ENCODE results near the gene TLE1.

The TLE1 gene

GRCh38 chr9:81548911-81549310 is 140.4 kb downstream of the TLE1 start:
- Histone ChIP-seq H3K9me3 (ENCODE audit: control insufficient read depth, insufficient read depth, low read length) (no peaks in the 10 kb centered on the region), H3K9ac (ENCODE audit: low read depth, low read length) (no peak overlapping the region), H3K36me3 (ENCODE audit: insufficient read depth, low read length) (no peaks in the 10 kb centered on the region), H3K4me1 (ENCODE audit: insufficient read depth, low read length) (peaks cover 23% of the 10 kb centered on the region)

DNA sequence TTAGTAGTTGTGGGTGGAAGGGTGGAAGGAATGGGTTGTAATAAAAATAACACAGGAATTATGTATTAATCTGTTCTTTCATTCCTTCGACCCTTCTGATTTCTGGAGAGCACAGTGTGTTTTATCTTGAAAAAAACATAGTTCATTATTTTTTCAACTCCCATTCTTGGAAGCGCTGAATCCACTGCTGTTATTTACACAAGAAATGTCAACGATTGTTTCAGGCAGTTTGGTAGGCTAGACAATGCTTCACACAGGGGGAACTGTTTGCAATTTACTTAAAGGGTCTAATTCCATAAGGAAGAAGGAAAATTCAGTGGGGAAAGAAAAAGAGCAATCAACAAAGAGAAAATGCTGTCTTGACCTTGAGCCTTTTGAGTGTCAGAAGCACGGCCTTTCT is 142.9 kb downstream of the TLE1 start:
- Histone ChIP-seq H3K9me3 (ENCODE audit: control insufficient read depth, insufficient read depth, low read length) (no peaks in the 10 kb centered on the region), H3K4me1 (ENCODE audit: insufficient read depth, low read length) (peaks cover 23% of the 10 kb centered on the region), H3K36me3 (ENCODE audit: insufficient read depth, low read length) (no peaks in the 10 kb centered on the region), H3K9ac (ENCODE audit: low read depth, low read length) (no peak overlapping the region)

DNA sequence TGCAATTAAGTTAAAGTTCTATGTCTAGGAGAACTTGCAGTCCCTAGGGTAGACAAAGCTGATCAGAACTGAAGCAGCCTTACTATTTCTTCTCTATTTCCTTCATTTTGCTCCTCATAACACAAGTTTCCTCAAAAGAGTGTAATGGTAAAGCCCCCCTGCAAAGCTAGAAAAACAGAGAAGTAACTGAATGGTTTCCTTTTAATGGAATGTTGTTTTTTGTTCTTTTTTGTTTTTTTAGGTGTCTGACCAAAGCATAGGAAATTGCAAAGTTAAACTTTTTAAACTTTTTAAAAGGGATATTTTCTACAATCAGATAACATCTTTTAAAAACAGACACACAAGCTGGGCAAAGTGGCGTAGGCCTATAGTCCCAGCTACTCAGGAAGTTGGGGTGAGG is 145.7 kb downstream of the TLE1 start:
- no peaks in the 10 kb centered on the region for H3K36me3 ChIP-seq (ENCODE audit: insufficient read depth, low read length)
- no peak overlapping the region for H3K9ac ChIP-seq (ENCODE audit: low read depth, low read length)
- H3K9me3 ChIP-seq (ENCODE audit: control insufficient read depth, insufficient read depth, low read length) = no peaks in the 10 kb centered on the region
- H3K4me1 ChIP-seq (ENCODE audit: insufficient read depth, low read length) = peaks cover 11% of the 10 kb centered on the region

DNA sequence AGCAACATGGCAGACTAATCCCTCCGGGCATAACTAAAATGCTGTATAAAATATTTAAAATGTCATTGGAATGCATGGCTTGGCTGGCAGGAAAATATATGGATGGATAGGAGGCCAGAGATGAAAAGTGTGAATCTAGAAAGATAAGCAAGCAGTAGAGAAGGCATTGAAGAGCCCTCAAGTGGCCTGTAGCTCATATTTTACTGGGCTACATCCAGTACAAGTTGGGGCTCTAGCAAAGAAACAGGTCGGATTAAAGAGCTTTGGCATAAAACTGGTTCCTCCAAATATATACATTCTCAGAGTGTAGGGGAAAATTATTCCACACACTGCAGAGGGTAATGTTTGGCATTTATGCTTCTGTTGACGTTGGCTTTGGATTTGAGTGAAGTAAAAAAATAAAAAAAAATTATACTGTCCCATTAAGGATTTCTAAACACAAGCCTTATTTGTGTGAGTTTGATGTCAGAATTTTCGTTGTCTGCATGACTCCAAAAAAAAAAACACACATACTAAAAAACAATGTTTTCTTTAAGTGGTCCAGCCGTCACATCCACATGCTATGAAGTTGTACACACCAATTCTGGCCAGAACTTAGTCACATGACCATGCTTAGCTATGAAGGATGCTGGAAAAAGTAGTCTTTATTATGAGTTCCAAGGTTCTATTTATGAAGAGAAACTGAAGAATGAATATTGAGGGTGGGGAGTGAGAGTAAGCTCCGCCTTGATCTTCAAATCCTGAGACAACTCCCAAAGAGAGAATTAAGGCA is 147.0 kb downstream of the TLE1 start:
- Histone ChIP-seq H3K36me3 (ENCODE audit: insufficient read depth, low read length) (no peaks in the 10 kb centered on the region), H3K4me1 (ENCODE audit: insufficient read depth, low read length) (peaks cover 11% of the 10 kb centered on the region), H3K9me3 (ENCODE audit: control insufficient read depth, insufficient read depth, low read length) (no peaks in the 10 kb centered on the region), H3K9ac (ENCODE audit: low read depth, low read length) (no peak overlapping the region)

- no peaks in the 10 kb centered on the region for H3K9me3 ChIP-seq (ENCODE audit: control insufficient read depth, insufficient read depth, low read length)
- H3K36me3 ChIP-seq (ENCODE audit: insufficient read depth, low read length) = no peaks in the 10 kb centered on the region
- H3K9ac ChIP-seq (ENCODE audit: low read depth, low read length) = no peak overlapping the region
- H3K4me1 ChIP-seq (ENCODE audit: insufficient read depth, low read length) = no peaks in the 10 kb centered on the region
Observed at GRCh38 chr9:81540142-81540710, 149.1 kb downstream of the TLE1 start.

GRCh38 chr9:81539317-81539716 is 150.0 kb downstream of the TLE1 start:
- Histone ChIP-seq H3K36me3 (ENCODE audit: insufficient read depth, low read length) (no peaks in the 10 kb centered on the region), H3K9ac (ENCODE audit: low read depth, low read length) (no peak overlapping the region), H3K9me3 (ENCODE audit: control insufficient read depth, insufficient read depth, low read length) (no peaks in the 10 kb centered on the region), H3K4me1 (ENCODE audit: insufficient read depth, low read length) (0 out of 2 replicates have a peak, but pooled peaks cover 4% of the 10 kb centered on the region)

DNA sequence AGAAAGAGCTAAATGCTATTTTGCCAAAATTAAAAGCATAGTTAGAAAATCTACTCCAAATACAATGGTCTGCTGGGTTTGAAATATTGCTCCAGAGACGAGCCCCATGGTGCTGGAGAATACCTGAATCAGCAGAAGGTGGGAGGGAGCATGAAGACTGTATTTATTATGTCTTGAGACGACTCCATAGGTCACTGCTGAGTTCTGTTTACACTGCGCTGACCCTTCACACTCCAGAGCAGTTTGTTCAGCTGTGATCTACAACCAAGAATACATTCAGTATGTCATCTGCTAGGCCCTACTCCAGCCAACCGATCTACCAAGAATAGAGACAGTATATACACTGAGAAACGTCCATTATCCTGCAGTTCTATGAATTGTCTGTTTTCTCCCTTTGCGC is 150.5 kb downstream of the TLE1 start:
- no peaks in the 10 kb centered on the region for H3K9me3 ChIP-seq (ENCODE audit: control insufficient read depth, insufficient read depth, low read length)
- H3K36me3 ChIP-seq (ENCODE audit: insufficient read depth, low read length) = no peaks in the 10 kb centered on the region
- H3K9ac ChIP-seq (ENCODE audit: low read depth, low read length) = no peak overlapping the region
- peaks cover 8% of the 10 kb centered on the region for H3K4me1 ChIP-seq (ENCODE audit: insufficient read depth, low read length)

DNA sequence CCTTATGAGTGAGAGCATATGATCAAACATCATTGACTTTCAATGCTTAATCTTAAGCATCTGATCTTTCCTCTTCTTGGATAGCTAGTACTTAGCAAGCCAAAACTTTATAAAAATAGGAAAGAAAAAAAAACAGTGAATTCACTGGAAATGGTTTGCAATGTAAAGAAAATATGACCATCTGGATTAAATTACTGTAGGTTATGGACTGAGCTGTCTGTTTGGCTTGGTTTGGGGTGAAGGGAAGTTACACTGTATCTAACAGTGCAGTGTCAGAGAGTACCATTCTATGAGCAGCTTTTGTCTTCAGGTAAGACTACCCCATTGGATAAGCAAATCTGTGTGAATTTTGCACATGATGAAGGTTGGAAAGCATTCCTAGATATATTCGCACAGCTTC is 151.4 kb downstream of the TLE1 start:
- no peak overlapping the region for H3K9ac ChIP-seq (ENCODE audit: low read depth, low read length)
- H3K4me1 ChIP-seq (ENCODE audit: insufficient read depth, low read length) = peaks cover 13% of the 10 kb centered on the region
- no peaks in the 10 kb centered on the region for H3K9me3 ChIP-seq (ENCODE audit: control insufficient read depth, insufficient read depth, low read length)
- no peaks in the 10 kb centered on the region for H3K36me3 ChIP-seq (ENCODE audit: insufficient read depth, low read length)

DNA sequence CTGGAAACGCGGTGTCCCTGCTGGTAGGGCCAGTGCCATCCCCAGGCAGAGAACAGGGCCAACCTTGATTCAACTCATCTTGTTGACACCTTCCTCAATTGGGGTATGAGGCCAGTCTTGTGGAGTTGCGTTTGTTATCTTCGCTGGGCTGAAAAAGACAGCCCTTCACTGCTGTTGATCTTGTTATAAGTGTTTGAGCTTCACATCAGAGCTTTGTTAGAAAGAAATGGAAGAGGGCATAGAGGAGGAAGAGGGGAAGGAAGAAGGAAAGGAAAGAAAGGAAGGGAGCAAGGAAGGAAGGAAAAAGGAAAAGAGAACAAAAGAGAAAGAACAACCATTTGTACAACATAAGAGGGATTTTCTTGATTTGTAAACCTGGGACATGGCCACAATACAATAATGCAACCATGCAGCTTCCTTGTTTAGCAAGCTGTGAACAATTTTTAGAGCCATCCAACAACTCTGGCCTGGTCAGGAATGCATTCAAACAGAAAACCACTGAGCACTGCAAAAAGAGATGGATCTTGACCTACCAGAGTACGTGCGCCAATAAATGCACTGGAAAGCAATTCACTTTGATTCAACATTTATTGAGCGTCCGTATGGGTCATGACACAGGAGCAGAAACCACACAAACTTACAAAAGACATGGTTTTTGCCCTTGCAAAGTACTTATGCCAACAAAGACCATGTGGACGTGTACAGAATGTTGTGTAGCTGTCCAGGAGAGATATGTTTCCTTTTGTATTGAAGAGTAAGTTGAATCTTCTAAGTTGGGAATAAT is 152.9 kb downstream of the TLE1 start:
- Histone ChIP-seq H3K36me3 (ENCODE audit: insufficient read depth, low read length) (no peaks in the 10 kb centered on the region), H3K9me3 (ENCODE audit: control insufficient read depth, insufficient read depth, low read length) (no peaks in the 10 kb centered on the region), H3K9ac (ENCODE audit: low read depth, low read length) (no peak overlapping the region), H3K4me1 (ENCODE audit: insufficient read depth, low read length) (peaks cover 13% of the 10 kb centered on the region)

DNA sequence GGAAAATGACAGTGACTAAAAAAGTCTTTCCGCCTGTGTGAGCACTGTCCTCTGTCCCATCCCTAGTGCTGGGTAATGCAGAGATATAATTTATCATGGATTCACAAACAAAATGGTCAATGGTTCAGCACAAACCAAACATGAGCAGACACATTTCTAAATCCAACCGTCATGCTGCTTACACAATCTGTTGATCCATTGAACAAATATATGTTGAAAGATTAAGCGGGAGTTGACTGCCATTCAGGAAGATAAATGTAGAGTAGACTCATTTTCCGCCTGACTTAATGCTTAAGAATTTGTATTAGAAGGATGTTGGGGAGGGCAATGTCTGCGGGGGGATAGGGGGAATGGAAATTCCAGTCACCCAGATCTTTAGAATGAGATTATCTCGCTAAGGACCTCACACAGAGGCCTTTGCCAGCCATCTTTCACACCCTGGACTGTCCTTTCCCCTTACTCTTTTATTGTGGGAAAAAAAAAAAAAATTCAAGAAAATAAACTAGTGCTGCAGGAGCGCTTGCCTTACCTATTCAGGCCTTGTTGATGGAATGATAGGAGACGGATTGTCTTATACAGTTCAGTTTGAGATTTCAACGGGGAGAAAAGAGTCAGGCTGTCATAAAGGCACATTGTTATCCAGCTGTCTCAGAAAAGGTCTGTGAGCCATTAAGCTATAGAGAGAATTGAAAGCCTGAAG is 153.7 kb downstream of the TLE1 start:
- Histone ChIP-seq H3K9me3 (ENCODE audit: control insufficient read depth, insufficient read depth, low read length) (no peaks in the 10 kb centered on the region), H3K36me3 (ENCODE audit: insufficient read depth, low read length) (no peaks in the 10 kb centered on the region), H3K4me1 (ENCODE audit: insufficient read depth, low read length) (peaks cover 13% of the 10 kb centered on the region), H3K9ac (ENCODE audit: low read depth, low read length) (no peak overlapping the region)

DNA sequence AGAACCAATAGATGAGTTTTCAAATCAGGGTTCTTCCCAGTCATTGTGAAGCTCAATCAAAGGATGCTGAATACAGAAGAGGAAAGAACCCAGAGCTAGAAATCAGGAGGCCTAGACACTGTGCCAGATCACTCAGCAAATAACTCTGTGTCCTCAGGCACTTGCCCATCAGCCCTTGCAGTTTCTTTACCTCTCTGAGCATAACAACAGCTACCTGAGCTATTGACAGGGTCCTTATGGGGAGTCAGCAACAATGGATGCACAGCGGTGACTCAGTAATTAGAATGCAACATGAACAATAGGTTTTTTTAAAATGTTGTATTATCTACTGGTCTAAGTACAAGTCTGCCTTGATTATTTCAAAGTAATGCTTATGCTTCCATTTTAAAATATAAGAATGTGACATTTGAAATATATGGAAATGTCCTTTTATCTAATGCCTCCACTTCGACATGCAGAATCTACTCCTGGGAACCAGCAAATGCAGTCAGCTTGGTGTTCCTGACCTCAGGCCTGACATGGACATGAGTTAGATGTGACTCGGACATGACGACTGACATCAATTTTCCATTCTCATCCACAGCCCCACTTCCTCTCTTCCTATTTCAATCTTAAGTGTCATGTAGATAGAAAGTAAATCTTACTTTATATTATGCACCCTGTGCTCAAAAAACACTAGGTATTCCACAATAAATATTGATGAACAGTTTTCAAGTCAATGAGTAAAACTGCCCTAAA is 155.0 kb downstream of the TLE1 start:
- no peaks in the 10 kb centered on the region for H3K36me3 ChIP-seq (ENCODE audit: insufficient read depth, low read length)
- no peaks in the 10 kb centered on the region for H3K9me3 ChIP-seq (ENCODE audit: control insufficient read depth, insufficient read depth, low read length)
- peaks cover 22% of the 10 kb centered on the region for H3K4me1 ChIP-seq (ENCODE audit: insufficient read depth, low read length)
- no peak overlapping the region for H3K9ac ChIP-seq (ENCODE audit: low read depth, low read length)
